Thymus (tissue), 11 donors: ENCODE data around the gene PTBP2. TPM values are rescaled to one million over a fixed set of nuclear protein-coding genes. Genes with fewer than 3 reads are reported as not detected.
"Not testable (repeated sequence)": the region's sequence is repeated elsewhere in the genome, so short reads cannot be mapped to it uniquely, and the experiment has no call there.

Experiments used
- DNase-seq, 9 donors: peaks; one replicate each; pipeline ENCODE4 v3.0.0-alpha.2; 2013; ENCODE audit warnings: low spot score in 9 of 9, low read depth in 6 of 9, missing footprints in 1 of 9
- H3K27ac ChIP-seq, 2 donors: one replicate each; pipeline ENCODE4 v1.5.1; 2013; ENCODE audit warnings: control low read depth in 1 of 2, low read depth in 1 of 2, low read length in 1 of 2, mild to moderate bottlenecking in 1 of 2, moderate library complexity in 1 of 2
- H3K27me3 ChIP-seq, 2 donors: one replicate each; pipeline ENCODE4 v1.5.1; 2013; ENCODE audit warnings: low read length in 1 of 2; ENCODE audit not compliant: control insufficient read depth in 2 of 2, insufficient read depth in 1 of 2
- H3K36me3 ChIP-seq, 2 donors: one replicate each; pipeline ENCODE4 v1.5.1; 2013; ENCODE audit warnings: low read length in 1 of 2, mild to moderate bottlenecking in 1 of 2, moderate library complexity in 1 of 2; ENCODE audit not compliant: control insufficient read depth in 2 of 2, insufficient read depth in 2 of 2
- H3K4me1 ChIP-seq, 2 donors: one replicate each; pipeline ENCODE4 v1.5.1; 2013; ENCODE audit warnings: low read length in 2 of 2; ENCODE audit not compliant: control insufficient read depth in 2 of 2, insufficient read depth in 2 of 2
- H3K4me3 ChIP-seq, 2 donors: one replicate each; pipeline ENCODE4 v1.5.1; 2013; ENCODE audit warnings: low read length in 2 of 2, control low read depth in 1 of 2, mild to moderate bottlenecking in 1 of 2
- H3K9me3 ChIP-seq, 2 donors: one replicate each; pipeline ENCODE4 v1.5.1; 2013; ENCODE audit warnings: low read length in 1 of 2, mild to moderate bottlenecking in 1 of 2; ENCODE audit not compliant: control insufficient read depth in 2 of 2, insufficient read depth in 1 of 2
- WGBS: extraction: QIAGEN DNeasy Blood & Tissue Kit; methylation state at CpG from one replicate; pipeline ENCODE4 v1.1.7; 2013; 5-methylcytosine and 5-hydroxymethylcytosine counted together
- polyA plus RNA-seq: library from polyadenylated mRNA; stranded (reverse); fragments of 200-250 nt; gene quantifications from one replicate; pipeline ENCODE4 v1.2.3, GENCODE V29; 2013
- total RNA-seq: library from RNA; stranded (reverse); fragments of 120-200 nt; gene quantifications from one replicate; pipeline ENCODE4 v1.2.4, GENCODE V29; 2013
- donor health status: healthy.

PTBP2 gene
- total and polyA plus RNA-seq, 2 donors: 27.6 to 43.9 TPM

- DNase-seq: no peak
- peaks cover 11 to 32% of the 10 kb centered on the region in 2 donors for H3K36me3 ChIP-seq
Observed at GRCh38 chr1:96749618-96750017, 28.0 kb downstream of the PTBP2 start.

GRCh38 chr1:96752394-96752793, 30.8 kb downstream of the PTBP2 start:
- Histone ChIP-seq H3K27me3 (no peaks in the 10 kb centered on the region), H3K4me1 (no peaks in the 10 kb centered on the region), H3K9me3 (no peaks in the 10 kb centered on the region), H3K27ac (no peak overlapping the region), H3K36me3 (peaks cover 17 to 46% of the 10 kb centered on the region in 2 donors), H3K4me3 (no peak overlapping the region)
- 98% methylated on average over 2 of the region's 2 CpGs for WGBS
- DNase-seq: no peak

More at GRCh38 chr1:96749618-96750017, 28.0 kb downstream of the PTBP2 start:
- Histone ChIP-seq H3K27me3 (no peaks in the 10 kb centered on the region), H3K4me1 (no peaks in the 10 kb centered on the region), H3K4me3 (no peak overlapping the region), H3K27ac (no peak overlapping the region), H3K9me3 (no peaks in the 10 kb centered on the region)
- 96% methylated on average over 2 of the region's 2 CpGs for WGBS

- DNase-seq: peak in 1 of 9 donors; percentile 5
- H3K27me3 ChIP-seq: no peaks in the 10 kb centered on the region
- WGBS: 100% methylated on average over 1 of the region's 1 CpG
- no peak overlapping the region for H3K27ac ChIP-seq
- no peak overlapping the region for H3K4me3 ChIP-seq
- peaks cover 12 to 39% of the 10 kb centered on the region in 2 donors for H3K36me3 ChIP-seq
- no peaks in the 10 kb centered on the region for H3K4me1 ChIP-seq
- peaks cover 0 to 5% of the 10 kb centered on the region in 2 donors for H3K9me3 ChIP-seq
Observed at GRCh38 chr1:96756789-96757188, 35.2 kb downstream of the PTBP2 start.

- 98% methylated on average over 36 of the region's 36 CpGs for WGBS
- not testable (repeated sequence) for H3K36me3 ChIP-seq, H3K4me3 ChIP-seq, H3K27me3 ChIP-seq, H3K27ac ChIP-seq, H3K4me1 ChIP-seq, H3K9me3 ChIP-seq, DNase-seq
Observed at GRCh38 chr1:96762586-96762985, 41.0 kb downstream of the PTBP2 start.

GRCh38 chr1:96763514-96763913, 41.9 kb downstream of the PTBP2 start:
- Histone ChIP-seq H3K36me3 (peaks cover 3 to 4% of the 10 kb centered on the region in 2 donors), H3K4me1 (no peaks in the 10 kb centered on the region), H3K27ac (no peak overlapping the region), H3K27me3 (no peaks in the 10 kb centered on the region), H3K9me3 (peaks cover 0 to 5% of the 10 kb centered on the region in 2 donors), H3K4me3 (no peak overlapping the region)
- DNase-seq: no peak
- 92% methylated on average over 4 of the region's 4 CpGs for WGBS

GRCh38 chr1:96764469-96764868, 42.9 kb downstream of the PTBP2 start:
- Histone ChIP-seq H3K27ac (no peak overlapping the region), H3K27me3 (no peaks in the 10 kb centered on the region), H3K9me3 (peaks cover 0 to 5% of the 10 kb centered on the region in 2 donors), H3K36me3 (peaks cover 4 to 6% of the 10 kb centered on the region in 2 donors), H3K4me1 (no peaks in the 10 kb centered on the region), H3K4me3 (no peak overlapping the region)
- DNase-seq: no peak

- Histone ChIP-seq H3K27me3 (no peaks in the 10 kb centered on the region), H3K4me3 (no peak overlapping the region), H3K36me3 (peaks cover 14 to 36% of the 10 kb centered on the region in 2 donors), H3K4me1 (no peaks in the 10 kb centered on the region), H3K9me3 (no peaks in the 10 kb centered on the region), H3K27ac (no peak overlapping the region)
- no peak for DNase-seq
- 96% methylated on average over 2 of the region's 2 CpGs for WGBS
Observed at GRCh38 chr1:96771847-96772246, 50.3 kb downstream of the PTBP2 start.

- Histone ChIP-seq H3K4me3 (no peak overlapping the region), H3K4me1 (no peaks in the 10 kb centered on the region), H3K27ac (no peak overlapping the region), H3K36me3 (peaks cover 14 to 38% of the 10 kb centered on the region in 2 donors), H3K9me3 (no peaks in the 10 kb centered on the region), H3K27me3 (no peaks in the 10 kb centered on the region)
- WGBS: 94% methylated on average over 1 of the region's 1 CpG
- DNase-seq: no peak
Observed at GRCh38 chr1:96772349-96772748, 50.8 kb downstream of the PTBP2 start.

GRCh38 chr1:96772972-96773371, 51.4 kb downstream of the PTBP2 start:
- Histone ChIP-seq H3K36me3 (peaks cover 14 to 42% of the 10 kb centered on the region in 2 donors), H3K27ac (no peak overlapping the region), H3K27me3 (no peaks in the 10 kb centered on the region), H3K4me1 (no peaks in the 10 kb centered on the region), H3K9me3 (no peaks in the 10 kb centered on the region), H3K4me3 (no peak overlapping the region)
- WGBS: 100% methylated on average over 4 of the region's 4 CpGs
- DNase-seq: no peak

GRCh38 chr1:96782206-96782605, 60.6 kb downstream of the PTBP2 start:
- peaks cover 7 to 65% of the 10 kb centered on the region in 2 donors for H3K36me3 ChIP-seq
- H3K27me3 ChIP-seq: no peaks in the 10 kb centered on the region
- DNase-seq: no peak
- no peak overlapping the region for H3K4me3 ChIP-seq
- H3K9me3 ChIP-seq: no peaks in the 10 kb centered on the region
- no peaks in the 10 kb centered on the region for H3K4me1 ChIP-seq
- H3K27ac ChIP-seq: no peak overlapping the region
